22Rv1 (cell line): Measurements from ENCODE around the gene BRME1.

Source experiments
- H3K27ac ChIP-seq: fragments of 450-650 bp; 2 replicates; pipeline ENCODE4 v1.5.1; 2017
- ZFX ChIP-seq: fragments of 450-650 bp; IDR thresholded peaks from 2 replicates; pipeline ENCODE4 v1.6.1; 2017; ENCODE audit warnings: antibody characterized with exemption, borderline replicate concordance
- TF ChIP-seq, protein P1 (sequence below): fragments of 450-650 bp; IDR thresholded peaks from 2 replicates; pipeline ENCODE4 v1.5.1; 2017; ENCODE audit warnings: mild to moderate bottlenecking

The BRME1 gene

DNA sequence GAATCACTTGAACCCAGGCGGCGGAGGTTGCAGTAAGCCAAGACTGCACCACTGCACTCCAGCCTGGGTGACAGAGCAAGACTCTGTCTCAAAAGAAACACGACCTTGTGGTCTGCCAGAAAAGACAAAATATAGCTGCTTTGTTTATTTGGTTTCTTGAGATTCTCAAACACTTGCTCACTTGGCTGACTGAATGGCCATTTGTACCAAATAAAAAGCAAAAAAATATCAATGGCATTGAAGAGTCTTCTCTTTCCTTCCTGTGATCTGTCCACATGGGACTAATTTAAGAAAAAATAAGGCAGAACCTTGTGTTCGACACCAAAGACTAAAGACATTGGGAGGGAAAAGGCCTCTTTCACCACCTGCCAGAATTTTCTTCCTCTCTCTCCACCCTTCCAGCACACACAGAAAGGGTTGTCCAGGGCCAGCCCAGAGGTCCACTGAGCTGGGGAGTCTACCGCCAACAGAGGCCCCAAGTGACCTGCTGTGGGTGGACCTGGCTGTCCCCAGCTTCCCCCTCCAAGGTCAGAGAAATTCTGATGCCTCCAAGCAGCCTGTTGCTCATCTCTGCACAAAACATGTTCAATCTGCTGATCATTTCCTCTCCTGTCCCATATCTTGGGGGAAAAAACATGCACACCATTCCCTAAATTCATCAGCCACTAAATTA is 5.9 kb downstream of the BRME1 start:
- H3K27ac ChIP-seq, result no peak overlapping the region
- TF ChIP-seq, protein P1, sequence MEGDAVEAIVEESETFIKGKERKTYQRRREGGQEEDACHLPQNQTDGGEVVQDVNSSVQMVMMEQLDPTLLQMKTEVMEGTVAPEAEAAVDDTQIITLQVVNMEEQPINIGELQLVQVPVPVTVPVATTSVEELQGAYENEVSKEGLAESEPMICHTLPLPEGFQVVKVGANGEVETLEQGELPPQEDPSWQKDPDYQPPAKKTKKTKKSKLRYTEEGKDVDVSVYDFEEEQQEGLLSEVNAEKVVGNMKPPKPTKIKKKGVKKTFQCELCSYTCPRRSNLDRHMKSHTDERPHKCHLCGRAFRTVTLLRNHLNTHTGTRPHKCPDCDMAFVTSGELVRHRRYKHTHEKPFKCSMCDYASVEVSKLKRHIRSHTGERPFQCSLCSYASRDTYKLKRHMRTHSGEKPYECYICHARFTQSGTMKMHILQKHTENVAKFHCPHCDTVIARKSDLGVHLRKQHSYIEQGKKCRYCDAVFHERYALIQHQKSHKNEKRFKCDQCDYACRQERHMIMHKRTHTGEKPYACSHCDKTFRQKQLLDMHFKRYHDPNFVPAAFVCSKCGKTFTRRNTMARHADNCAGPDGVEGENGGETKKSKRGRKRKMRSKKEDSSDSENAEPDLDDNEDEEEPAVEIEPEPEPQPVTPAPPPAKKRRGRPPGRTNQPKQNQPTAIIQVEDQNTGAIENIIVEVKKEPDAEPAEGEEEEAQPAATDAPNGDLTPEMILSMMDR, result no peak
- no peak for TF ChIP-seq ZFX

DNA sequence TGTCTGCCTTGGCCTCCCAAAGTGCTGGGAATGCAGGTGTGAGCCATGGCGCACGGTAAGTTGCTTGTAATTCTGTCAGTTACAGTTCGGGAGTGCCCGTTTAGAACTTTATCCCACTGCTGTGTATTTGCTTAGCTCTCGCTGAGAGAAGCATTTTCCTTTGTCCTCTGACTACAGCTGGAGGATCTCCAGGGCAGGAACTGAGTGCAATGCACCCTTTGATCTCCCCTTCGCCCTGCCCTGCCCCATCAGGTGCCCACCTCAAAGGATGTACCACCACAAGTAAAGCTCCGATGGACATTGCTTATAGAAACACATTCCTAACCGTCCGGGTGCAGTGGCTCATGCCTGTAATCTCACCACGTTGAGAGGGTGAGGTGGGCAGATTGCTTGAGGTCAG is 6.5 kb downstream of the BRME1 start:
- TF ChIP-seq, protein P1, result no peak
- no peak for TF ChIP-seq ZFX

DNA sequence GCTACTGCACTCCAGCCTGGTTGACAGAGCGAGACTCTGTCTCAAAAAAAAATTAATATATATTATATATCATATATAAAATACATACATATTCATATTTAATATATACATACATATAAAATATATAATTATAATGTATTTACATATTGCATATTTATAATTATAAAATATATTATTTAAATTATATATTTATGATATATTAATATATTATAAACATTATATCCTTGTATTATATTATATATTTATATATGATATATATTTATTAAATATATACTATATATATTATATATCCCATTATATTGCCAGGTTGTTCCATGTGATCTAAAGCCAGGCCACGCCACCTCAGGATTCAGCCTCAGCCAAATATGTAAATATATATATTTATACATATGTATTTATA is 9.7 kb downstream of the BRME1 start:
- TF ChIP-seq ZFX, result no peak
- TF ChIP-seq, protein P1, result no peak
- H3K27ac ChIP-seq, result no peak overlapping the region

More for the DNA sequence above, 6.5 kb downstream of the BRME1 start:
- no peak overlapping the region for H3K27ac ChIP-seq

DNA sequence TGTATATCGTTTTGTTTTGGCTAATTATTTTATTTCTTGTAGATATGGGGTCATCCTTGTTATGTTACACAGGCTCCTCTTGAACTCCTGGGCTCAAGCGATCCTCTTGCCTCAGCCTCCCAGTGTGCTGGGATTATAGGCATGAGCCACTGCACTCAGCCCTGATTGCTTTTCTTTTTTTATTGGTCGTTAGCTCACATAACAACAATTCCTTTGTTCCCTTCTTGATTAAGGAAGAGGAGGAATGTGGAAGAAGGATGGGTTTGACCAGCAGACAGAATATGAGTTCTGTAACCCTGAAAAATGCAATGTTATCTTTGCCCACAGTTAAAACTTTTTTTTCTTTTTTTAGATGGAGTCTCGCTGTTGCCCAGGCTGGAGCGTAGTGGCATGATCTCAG is 11.4 kb downstream of the BRME1 start:
- TF ChIP-seq, protein P1, result no peak
- no peak for TF ChIP-seq ZFX
- H3K27ac ChIP-seq, result no peak overlapping the region

DNA sequence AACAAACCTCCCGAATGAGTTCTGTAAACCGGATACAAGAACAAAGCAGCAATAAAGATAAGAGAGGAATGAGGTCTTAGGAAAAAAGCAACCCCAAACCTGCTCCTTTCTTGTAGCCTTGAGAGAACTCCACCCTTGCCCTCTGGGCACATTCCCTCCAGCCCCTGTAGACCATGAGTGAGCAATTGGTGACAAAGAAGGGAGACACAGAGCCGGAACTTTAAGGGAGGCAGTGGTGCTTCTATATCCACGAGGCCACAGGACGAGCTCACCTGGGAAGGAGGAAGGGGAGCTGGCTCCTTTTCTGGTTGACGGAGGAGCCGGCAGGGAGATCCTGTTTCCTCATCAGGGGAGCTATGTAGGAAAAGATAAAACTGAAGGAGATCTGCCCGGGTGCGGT is 13.0 kb downstream of the BRME1 start:
- H3K27ac ChIP-seq, result no peak overlapping the region

DNA sequence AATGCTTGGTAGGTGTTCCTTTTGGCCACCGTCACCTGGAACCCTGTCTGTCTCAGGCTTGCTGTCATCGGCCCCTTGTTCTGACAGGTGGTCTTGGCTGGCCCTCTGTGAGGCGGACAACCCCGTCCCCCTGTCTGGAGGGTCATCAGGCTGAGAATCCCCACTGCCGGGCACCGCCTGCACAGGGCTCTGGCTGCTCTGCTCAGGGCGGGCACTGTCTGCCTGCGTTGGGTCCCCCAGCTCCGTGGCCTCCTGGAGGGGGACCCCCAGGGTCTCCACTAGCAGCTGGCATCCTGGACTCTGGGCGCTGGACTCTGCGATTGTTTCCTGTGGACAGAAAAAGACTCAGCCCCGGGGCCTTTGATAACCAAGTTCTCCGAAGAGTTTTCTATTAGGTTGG is 15.8 kb downstream of the BRME1 start:
- H3K27ac ChIP-seq, result no peak overlapping the region
- no peak for TF ChIP-seq ZFX
- TF ChIP-seq, protein P1, result no peak

More for the DNA sequence above, 13.0 kb downstream of the BRME1 start:
- TF ChIP-seq, protein P1, result no peak
- TF ChIP-seq ZFX, result no peak

DNA sequence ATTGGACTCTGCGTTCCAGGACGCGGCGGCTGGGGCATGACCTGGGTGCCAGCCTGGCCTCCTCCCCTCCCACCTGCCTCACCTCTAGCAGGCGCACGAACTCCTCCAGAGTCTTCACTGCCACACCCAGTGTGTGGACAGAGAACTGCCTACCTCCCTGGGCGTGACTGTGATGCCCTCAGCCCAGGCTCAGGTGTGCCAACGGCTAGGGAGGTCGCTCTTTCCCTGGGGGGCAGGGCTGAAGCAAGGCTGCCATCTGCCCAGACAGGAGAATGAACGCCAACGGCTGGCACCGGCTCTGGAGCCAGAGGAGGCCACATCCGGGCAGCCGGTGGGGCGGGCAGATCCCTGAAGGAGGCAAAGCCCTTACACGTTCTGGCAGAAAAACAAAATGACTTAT is 17.6 kb downstream of the BRME1 start:
- TF ChIP-seq, protein P1, result no peak
- TF ChIP-seq ZFX, result no peak

More for the DNA sequence above, 17.6 kb downstream of the BRME1 start:
- H3K27ac ChIP-seq, result no peak overlapping the region
